Hematopoietic multipotent progenitor cell treated with erythropoietin and hydrocortisone succinate and interleukin-3 and kit ligand, for 17 days (in vitro differentiated cells): ENCODE data around the gene RBM17.
"Not testable (repeated sequence)": the region's sequence is repeated elsewhere in the genome, so short reads cannot be mapped to it uniquely, and the experiment has no call there.

Experiments used
- DNase-seq: peaks from one replicate; pipeline ENCODE4 v3.0.0-alpha.2; 2015; ENCODE audit warnings: low spot score

Gene RBM17

DNA sequence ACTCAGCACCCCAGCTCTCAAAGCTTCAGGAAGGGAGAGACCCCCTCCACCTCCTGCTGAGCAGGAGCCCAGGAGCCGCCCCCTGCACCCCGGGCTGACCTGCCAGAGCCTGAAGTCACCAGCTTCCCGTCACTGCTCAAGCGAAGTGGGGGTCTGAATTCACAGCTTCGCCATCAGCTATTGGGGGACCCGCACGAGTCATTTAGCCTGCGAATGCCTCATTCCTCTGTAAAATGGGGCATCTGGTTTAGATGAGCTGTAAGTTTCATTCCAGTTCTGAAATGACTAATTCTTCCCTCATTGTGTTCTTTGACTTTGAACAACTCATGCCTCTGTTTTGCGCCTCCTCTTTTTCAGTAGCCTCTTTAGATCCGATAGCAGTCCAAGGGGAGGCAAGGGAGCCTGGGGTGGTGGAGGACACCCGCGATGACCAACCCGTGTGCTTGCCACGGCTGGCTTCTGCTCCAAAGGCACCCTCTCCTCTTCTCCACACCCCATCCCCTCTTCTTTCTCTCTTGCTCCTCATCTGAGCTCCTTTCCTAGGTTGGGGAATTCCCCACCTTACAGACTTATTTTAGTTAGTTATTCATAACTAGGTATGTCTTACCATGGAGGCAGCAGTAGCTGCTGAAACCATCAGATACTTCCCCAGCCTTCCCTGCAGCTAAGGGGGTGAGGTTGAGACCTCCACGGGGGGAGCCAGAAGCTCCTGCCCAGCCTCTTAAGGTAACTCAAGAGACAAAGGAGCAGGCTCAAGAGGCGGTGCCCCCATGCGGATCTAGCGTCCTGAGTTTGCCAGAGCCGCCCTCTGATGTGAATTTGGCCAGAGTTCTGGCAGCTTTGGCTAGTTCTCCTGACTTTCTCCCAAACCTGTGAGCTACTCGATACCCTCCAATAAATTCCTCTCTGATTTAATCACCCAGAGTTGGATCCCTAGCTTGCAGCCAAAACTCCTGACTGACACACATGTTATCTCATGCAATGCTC is 47.7 kb downstream of the RBM17 start:
- DNase-seq: no peak

DNA sequence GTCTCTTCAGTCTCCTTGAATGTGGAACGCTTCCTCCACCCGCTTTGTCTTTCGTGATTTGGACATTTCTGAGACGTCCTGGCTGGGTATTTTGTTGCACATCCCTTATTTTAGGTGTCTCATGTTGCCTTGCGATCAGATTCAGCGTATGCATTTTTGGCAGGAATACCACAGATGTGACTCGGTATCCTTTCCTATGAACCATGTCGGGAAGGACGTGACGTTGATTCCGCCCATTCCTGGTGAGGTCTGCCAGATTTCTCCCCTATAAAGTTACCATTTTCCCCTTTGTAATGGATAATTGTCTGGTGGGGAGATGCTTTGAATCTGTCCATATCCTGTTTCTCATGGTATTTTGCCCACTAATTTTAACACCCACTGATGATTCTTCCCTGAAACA is 49.6 kb downstream of the RBM17 start:
- DNase-seq: no peak

DNA sequence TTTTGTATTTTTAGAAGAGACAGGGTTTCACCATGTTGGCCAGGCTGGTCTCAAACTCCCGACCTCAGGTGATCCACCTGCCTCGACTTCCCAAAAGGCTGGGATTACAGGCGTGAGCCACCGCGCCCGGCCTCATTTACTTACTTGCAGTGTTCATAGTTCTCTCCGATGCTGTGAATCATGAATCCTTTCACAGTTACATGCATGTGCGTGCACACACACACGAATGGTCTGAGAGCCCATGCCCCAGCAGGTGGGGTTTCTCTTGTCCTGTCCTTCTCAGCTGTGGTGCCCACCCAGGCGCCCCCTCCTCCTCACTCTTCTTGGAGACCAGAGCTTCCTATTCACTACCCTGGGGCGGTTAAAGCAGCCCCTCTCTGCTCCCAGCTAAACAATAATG is 50.6 kb downstream of the RBM17 start:
- no peak for DNase-seq

DNA sequence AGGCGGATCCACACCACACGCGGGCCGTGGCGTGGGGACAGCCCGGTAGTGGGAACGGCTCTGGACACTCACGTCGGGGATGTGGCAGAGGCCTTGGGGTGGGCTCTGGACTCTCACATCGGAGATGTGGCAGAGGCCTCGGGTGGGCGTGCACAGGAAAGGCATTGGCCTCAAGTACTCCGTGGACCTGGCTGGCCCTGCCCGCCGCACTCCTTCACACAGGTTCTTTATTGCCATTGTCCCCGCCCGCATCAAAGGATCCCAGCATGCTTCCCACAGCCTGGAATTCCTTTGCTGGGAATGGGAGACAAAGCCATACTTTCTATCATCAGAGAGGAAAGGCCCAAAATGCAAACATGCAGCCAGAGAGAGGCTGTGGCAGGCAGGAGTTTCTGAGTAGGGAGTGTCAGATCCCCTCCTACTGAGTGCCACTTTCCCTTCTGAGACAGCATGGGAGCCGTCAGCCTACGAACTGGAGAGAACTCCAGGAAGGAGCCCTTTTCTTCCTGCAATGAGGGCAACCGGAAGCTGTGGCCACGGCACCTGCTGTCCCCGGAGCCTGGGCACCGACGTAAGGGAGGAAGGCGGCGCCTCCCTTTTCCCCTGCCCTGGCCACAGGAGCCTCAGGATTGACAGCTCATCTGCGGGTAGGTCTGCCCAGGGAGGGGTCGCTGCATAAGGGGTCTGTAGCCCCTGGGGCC is 51.5 kb downstream of the RBM17 start:
- DNase-seq: no peak

DNA sequence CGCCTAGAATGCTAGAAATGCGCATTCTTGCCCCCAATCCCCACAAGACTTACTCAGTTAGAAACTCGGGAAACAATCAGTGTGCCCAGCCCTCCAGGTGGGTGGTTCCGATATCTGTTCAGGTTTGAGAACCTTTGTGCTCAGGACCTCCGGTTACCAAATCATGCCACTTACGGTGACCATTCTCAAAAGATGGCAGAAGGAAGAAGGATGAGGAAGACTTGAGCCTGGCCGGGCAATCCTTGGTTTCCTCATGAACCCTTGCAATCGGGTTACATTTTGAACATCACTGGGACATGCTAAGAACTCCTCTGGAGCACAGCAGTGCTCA is 52.1 kb downstream of the RBM17 start:
- no peak for DNase-seq

DNA sequence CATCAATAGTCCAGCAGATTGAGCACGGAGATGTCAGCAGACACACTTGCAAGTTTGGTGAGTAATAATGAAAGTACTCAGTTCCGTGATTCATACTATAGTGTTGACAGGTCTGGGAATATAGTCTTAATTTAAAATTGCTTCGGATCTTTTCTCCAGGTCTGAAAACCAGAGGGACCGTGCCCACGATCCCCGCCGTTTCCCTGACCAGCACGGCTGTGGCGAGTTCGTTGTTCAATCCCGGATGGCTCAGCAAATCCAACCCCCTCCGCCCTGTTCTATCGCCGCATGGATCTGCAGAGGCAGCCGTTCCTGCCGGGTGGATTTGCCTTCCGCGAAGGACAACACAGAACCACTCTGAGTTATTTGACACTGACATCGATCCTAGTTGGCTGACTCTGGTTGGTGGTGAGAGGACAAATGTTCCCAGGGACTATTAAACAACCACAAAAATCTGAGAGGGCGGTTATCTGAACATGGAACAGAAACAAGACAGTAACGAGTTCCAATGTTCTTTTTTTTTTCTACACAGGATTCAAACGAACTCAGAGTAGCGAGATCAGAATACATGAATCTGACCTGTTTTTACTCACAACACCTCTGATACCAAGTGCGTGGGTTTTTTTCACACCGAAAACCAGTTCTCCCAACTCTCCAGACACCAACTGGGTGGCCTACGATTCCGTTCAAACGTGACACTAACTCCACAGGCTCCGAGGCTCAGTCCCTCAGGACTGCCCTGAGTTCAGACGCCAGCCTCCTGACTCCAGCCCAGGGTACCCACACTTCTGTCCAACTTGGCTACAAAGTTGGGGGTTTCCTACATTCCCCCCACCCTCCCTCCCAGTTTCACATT is 52.7 kb downstream of the RBM17 start:
- no peak for DNase-seq

DNA sequence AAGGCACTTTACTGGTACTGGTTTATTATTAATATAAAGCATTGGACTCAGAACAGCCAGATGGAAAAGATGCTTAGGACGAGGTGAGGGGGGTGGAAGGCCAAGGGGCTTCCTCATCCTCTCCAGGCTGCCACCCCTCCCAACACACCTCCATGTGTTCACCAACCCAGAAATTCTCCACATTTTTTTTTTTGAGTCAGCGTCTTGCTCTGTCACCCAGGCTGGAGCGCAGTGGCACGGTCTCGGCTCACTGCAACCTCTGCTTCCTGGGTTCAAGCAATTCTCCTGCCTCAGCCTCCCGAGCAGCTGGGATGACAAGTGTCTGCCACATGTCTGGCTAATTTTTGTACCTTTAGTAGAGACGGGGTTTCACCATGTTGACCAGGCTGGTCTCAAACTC is 53.4 kb downstream of the RBM17 start:
- not testable (repeated sequence) for DNase-seq

DNA sequence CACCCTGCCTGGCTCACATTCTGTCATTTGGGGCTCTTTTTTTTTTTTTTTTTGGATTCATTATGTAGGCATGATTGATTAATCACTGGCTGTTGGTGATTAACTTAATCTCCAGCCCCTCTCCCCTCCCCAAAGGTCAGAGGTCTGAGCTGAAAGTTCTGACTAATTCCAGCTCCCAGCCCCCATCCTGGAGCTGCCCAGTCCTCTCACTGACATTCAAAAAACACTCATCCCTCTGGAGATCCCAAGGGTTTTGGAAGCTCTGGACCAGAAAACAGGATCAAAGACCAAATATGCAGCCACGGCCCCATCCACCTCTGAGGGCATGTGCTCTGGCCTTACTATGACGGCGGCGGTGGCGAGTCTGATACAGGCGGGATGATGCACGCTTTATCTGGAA is 53.8 kb downstream of the RBM17 start:
- no peak for DNase-seq

DNA sequence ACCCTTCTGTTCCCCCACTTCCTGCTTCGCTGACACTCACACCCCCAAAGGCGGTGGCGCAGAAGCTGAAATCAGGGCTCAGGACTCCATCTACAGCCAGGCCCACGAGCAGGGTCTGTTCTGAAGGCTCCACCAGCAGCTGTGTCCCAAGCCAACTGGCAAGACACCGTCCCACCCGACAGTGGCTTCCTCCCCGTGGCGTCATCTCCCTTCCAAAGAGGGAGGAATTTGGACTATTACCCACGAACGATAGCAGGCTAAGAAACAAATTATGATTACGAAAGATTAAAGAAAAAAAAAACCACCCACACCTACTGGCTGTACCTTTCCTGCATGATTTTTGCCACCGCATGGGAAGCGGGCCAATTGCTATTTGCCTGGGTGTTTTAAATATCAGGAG is 54.3 kb downstream of the RBM17 start:
- DNase-seq: no peak

DNA sequence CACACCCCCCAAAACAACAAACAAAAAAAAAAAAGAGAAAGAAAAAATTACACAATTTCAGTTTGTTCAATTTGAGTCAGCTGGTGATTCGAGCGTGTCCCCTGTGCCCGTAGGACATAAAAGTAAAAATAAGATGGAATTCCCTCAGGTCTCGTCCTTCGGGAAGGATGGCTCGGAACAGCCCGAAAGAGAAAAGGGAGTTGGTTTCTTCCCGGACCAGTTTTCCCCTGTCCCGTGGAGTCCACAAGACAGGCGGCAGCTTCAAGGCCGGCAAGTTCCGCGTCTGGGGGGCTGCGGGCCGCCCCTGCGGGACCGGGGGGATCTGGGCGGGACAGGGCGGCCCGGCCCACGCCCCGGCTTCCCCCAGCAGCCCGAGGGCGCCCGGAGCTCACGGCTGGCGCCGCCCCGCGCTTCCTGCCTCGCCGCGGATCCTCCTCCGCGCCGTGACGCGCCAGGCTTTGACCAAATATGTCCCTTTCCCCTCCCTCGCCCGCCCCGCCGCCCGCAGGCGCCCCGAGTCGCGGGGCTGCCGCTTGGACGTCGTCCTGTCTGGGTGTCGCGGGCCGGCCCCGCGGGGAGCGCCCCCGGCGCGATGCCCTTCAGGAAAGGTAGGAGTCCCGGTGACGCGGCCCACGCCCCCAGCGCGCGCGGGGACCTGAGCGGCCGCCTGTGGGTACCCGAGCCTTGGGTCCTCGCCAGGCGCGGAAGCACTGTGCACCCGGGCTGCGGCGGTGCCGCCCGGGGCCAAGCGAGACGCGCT is 55.8 kb downstream of the RBM17 start:
- DNase-seq: peak; percentile 66

DNA sequence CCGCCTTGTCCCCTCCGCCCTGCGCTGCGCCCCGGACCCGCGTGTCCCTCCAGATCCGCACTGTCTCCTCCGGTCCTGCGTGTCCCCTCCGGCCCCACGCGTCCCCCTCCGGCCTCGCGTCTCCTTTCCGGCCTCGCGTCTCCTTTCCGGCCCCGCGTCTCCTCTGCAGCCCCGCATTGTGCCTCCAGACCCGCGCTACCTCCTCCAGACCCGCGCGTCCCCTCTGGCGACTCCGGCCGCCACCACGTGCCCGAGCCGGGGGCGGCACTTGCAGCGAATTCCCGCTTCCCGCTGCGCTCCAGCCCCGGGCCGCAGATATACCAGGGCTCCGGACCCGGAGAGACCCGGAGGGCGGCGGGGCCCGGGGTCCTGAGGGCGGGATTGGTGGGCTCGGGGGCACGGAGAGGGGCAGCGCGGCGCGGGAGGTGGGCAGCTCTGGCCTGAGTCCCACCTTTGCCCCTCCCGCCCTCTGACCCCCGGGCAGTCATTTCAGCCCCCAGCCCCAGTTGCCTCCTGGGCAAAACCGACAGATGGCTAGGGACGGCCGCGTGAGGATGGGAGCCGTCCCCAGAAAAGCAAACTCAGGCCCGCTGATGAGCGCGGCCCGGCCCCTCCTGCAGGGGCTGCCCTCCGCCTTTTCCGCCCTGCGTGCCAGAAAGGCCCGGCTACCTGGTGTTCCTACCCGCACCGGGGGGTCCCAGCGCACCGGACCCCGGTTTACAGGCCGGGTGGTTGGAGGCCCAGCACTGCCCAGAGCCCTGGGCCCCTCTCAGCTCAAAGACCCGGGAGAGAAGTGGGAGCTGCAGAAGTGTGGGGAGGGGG is 56.5 kb downstream of the RBM17 start:
- DNase-seq: no peak

DNA sequence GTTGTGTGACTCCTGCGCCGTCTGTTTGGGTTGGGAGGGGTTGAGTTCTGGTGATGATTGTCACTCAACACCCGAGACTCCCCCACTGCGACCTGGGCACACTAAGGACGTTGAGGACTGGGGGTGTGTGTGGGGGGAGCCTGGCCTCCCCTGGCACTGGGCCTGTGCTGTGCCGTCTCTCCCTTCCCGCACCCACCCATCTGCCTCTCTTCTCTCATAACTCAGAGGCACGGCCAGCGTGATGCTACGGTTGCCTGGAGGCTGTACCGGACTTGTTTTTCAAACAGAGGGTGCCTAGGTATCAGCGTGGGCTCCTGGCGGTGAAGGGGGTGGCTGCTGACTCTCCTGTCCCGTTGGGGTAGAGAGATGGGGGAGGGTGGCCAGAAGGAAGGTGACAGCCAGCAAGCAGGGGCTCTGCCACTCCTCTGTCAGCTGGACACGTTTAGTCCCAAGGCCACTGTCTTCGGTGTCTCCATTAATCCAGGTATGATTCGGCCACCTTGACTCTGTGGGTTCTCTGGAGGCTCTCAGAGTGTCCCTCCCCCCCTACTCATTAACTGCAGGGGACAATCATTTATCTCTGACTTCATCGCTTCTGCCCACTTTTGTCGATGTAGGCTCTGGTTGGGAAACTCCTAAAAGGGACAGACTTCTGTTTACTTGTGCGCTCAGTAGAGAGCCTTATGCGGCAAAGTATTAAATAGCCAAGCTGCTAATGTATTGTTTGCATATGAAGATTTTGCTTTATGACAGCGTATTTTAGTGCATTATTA is 57.4 kb downstream of the RBM17 start:
- no peak for DNase-seq

DNA sequence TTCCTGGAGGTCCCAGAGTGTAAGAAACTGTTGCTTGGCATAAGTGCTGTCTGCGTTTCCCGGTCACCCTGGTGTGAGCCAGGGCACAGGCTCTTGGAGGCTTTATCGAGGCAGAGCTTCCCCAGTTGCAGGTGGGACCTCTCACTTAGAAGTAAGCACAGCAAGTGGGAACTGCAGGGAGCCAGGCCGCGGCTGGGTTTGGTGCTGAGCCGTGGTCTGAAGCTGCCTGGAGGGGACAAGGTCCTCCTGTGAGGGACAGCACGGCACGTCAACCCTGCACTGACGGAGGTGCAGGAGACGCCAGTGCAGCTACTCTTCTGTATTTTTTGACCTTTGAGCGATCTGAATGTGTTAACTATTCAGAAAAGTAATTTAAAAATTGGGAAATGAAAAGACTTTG is 58.1 kb downstream of the RBM17 start:
- DNase-seq: no peak

DNA sequence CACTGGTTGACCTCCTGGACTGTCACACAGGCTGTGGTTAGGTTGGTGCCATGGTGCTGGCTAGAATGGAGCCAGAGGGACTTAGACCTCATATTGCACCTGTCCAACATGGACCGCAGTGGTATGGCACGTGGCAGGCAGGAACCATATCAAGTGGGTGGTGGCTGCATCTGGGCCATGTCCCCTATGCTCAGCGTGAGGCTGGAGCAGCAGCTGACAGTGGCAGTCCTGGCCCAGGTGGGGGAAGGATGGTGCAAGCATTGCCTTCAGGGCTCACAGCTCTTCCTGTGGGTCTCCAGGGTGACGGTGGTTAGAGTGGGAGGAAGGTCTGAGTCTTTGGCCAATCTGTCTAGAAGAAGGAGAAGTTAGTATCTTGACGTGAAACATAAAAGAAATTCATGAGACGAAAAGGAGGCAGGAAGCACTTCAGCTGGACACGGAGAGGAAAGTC is 59.4 kb downstream of the RBM17 start:
- no peak for DNase-seq

DNA sequence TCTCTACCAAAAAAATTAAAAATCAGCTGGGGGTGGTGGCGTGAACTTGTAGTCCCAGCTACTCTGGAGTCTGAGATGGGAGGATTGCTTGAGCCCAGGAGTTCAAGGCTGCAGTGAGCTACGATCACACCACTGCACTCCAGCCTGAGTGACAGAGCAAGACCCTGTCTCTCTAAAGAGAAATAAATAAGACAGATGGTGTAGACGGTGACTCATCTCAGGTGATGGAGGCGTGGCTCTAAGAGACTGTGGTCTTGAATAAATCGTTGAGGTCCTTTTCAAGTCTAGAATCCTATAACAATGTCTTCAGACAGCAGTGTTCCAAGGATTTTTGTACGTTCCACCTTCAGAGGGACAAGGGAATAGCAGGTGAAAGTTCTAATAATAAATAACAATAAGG is 60.1 kb downstream of the RBM17 start:
- DNase-seq: no peak

DNA sequence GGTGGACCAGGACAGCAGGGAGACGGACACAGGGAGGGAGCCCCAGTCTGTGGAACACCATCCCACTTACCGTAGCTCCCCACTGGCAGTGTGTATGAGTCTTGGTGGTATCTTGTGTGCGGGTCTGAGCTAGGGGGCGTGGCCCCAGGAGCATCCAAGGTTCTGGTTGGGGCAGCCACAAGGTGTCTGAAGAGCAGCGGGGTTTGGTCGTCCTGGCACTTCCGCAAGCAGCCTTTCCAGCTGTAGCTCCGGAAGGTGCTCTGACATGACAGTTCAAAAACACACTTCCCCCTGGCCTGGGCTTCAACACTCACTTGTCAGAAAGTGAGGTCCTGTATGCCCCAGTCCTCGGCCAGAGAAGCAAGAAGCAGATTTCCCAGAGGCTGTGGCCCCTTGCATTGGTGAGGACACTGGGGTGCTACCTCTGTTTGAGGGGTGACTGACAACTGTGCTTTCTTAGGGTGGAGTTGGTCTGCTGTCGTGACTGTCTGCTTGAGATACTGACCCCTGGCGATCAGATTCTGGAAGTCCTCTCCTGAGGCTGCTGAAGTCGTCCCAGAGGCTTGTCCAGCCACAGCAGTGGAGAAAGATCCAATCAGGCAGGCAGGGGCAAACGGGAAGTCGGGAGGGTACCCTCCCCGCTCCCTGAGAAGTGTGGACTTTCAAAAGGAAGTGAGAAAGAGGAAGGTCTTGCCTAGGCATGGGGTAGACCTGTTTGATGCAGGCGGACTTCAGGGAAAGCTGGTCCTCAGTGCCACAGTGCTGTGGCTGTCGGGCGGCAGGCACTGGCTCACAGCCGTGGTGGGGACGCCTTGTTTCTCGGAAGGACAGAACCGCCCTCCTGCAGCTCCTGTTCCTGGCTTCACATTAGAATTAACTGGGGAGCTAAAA is 62.5 kb downstream of the RBM17 start:
- DNase-seq: peak; percentile 75

DNA sequence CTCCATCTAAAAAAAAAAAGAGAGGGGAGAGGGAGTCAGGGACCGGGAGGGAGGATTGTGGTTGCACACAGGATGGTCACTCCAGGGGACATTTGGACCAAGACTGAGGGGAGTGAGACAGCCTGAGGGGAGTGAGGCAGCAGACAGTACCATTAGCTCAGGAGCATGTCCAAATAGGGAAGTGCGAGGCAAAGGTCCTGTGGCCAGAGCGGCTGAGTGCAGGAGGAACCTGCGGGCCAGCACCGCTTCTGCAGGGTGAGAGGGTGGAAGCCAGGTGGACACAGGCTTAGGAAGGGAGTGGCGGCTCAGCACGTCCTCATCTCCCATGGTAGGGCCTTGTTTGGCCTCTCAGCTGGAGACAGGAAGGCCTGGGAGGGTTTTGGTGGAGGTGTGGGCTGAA is 65.0 kb downstream of the RBM17 start:
- no peak for DNase-seq

DNA sequence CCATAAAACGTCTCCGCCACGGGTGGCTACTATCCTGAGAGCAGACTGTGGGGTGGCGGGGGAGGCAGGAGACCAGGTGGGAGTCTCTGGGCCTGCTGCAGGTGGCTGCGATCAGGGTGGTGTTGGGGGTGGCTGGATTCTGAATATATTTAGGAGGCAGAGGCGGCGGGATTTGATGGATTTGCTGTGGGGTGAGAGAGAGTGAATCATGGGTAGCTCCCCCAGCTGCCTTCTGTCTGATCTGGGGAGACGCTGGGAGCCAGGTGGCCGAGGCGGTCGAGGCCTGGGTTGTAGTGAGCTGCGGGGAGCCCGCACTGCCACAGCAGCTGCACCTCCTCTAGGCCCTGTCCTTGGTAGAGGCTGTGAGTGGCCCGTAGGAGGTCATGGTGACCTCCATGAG is 65.7 kb downstream of the RBM17 start:
- DNase-seq: no peak

DNA sequence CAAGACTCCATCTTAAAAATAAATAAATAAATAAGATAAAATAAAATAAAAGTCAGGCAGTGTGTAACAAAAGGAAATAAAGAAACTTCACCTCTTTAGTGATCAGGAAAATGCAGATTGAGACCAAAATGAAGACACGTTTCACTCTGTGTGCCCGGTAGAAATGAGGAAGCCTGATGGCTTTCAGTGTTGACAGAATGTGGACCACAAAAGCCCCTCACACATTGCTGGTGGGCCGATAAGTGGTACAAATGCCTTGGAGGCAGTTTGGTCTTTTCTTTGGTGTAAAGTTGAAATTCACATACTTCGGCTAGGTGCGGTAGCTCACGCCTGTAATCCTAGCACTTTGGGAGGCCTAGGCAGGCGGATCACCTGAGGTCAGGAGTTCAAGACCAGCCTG is 69.4 kb downstream of the RBM17 start:
- no peak for DNase-seq
